H1 (cell line): ENCODE data around the gene LDLR. TPM values are rescaled to one million over a fixed set of nuclear protein-coding genes. Genes with fewer than 3 reads are reported as not detected.

Source experiments
- CTCF ChIA-PET: fragments of 300-600 bp; sonication (Branson Sonifier 250); formaldehyde crosslinking; loops from one replicate; lab custom pipeline; 2021; ENCODE audit not compliant: partially characterized antibody; lab: Charles Lee
- POLR2A ChIA-PET: fragments of 300-600 bp; sonication (Branson Sonifier 250); formaldehyde crosslinking; loops from one replicate; lab custom pipeline; 2021; ENCODE audit warnings: inconsistent platforms; ENCODE audit not compliant: partially characterized antibody; lab: Charles Lee
- DNase-seq, 2 experiments: peaks; one replicate each; pipeline versions ENCODE4 v3.0.0 to v3.0.0-alpha.2; 2010 to 2022; ENCODE audit warnings: low spot score in 2 of 2, low read depth in 1 of 2, mixed read lengths in 1 of 2
- FAIRE-seq: peaks from 2 replicates; lab custom pipeline; 2011; peaks lifted over from hg19 to GRCh38; lab: Jason Lieb, UNC
- H2AFZ ChIP-seq: 2 replicates; pipeline ENCODE4 v1.8.1; 2012; ENCODE audit warnings: low read length, inconsistent platforms
- H2AK5ac ChIP-seq: 2 replicates; pipeline ENCODE4 v1.6.1; 2013; ENCODE audit warnings: low read depth, low read length
- H2BK120ac ChIP-seq: replicated peaks from 2 replicates; pipeline ENCODE3; 2013; ENCODE audit warnings: low read depth, low read length, inconsistent platforms
- H2BK12ac ChIP-seq: 2 replicates; pipeline ENCODE4 v1.6.1; 2013; ENCODE audit warnings: low read depth, low read length
- H2BK15ac ChIP-seq: 2 replicates; pipeline ENCODE4 v1.6.1; 2013; ENCODE audit warnings: low read length
- H2BK20ac ChIP-seq: 2 replicates; pipeline ENCODE4 v1.6.1; 2013; ENCODE audit warnings: low read length
- H2BK5ac ChIP-seq: 2 replicates; pipeline ENCODE4 v1.6.1; 2013; ENCODE audit warnings: low read depth, low read length
- H3K14ac ChIP-seq: 2 replicates; pipeline ENCODE4 v1.6.1; 2013; ENCODE audit warnings: inconsistent platforms; ENCODE audit not compliant: insufficient read length
- H3K18ac ChIP-seq: 2 replicates; pipeline ENCODE4 v1.6.1; 2013; ENCODE audit warnings: low read length; ENCODE audit errors: extremely low read depth
- H3K23ac ChIP-seq: 2 replicates; pipeline ENCODE4 v1.6.1; 2013; ENCODE audit warnings: inconsistent platforms; ENCODE audit not compliant: insufficient read length
- H3K23me2 ChIP-seq: 2 replicates; pipeline ENCODE4 v1.6.1; 2013; ENCODE audit warnings: low read depth, low read length
- H3K27ac ChIP-seq: 2 replicates; pipeline ENCODE4 v1.6.1; 2011; ENCODE audit warnings: low read depth, low read length, inconsistent platforms
- H3K27me3 ChIP-seq, 4 experiments: replicated peaks in 1 of 4; 1 replicate in 1 of 4; 2 replicates in 3 of 4; pipeline versions ENCODE4 v1.6.1 to v1.8.1; 2011 to 2013; ENCODE audit warnings: low read length in 3 of 4, mild to moderate bottlenecking in 3 of 4, inconsistent platforms in 2 of 4, mixed read lengths in 2 of 4, moderate library complexity in 1 of 4; ENCODE audit not compliant: control insufficient read depth in 3 of 4, insufficient read depth in 3 of 4; ENCODE audit errors: extremely low read depth in 1 of 4
- H3K36me3 ChIP-seq, 4 experiments: 2 replicates each; pipeline versions ENCODE4 v1.6.1 to v1.8.1; 2011 to 2013; ENCODE audit warnings: mild to moderate bottlenecking in 4 of 4, low read length in 3 of 4, moderate library complexity in 2 of 4, control low read depth in 1 of 4, inconsistent platforms in 1 of 4; ENCODE audit not compliant: insufficient read depth in 4 of 4, control insufficient read depth in 2 of 4
- H3K4ac ChIP-seq: replicated peaks from 2 replicates; pipeline ENCODE3; 2013; ENCODE audit warnings: low read length, low read depth, mixed read lengths, inconsistent platforms; ENCODE audit not compliant: insufficient read length
- H3K4me1 ChIP-seq, 4 experiments: replicated peaks in 1 of 4; 1 replicate in 1 of 4; 2 replicates in 3 of 4; pipeline versions ENCODE4 v1.6.1 to v1.8.1; 2011 to 2013; ENCODE audit warnings: low read length in 3 of 4, inconsistent platforms in 2 of 4, mixed read lengths in 1 of 4; ENCODE audit not compliant: insufficient read depth in 4 of 4, control insufficient read depth in 3 of 4
- H3K4me2 ChIP-seq, 2 experiments: 2 replicates each; pipeline versions ENCODE4 v1.6.1 to v1.8.1; 2011 to 2013; ENCODE audit warnings: low read depth in 2 of 2, low read length in 2 of 2, control low read depth in 1 of 2, inconsistent platforms in 1 of 2, mild to moderate bottlenecking in 1 of 2; ENCODE audit not compliant: insufficient read depth in 1 of 2
- H3K4me3 ChIP-seq, 4 experiments: fragments of 200-600, 300-600 bp in 1 of 4; sonication (generic), shearing (Covaris generic), sonication (Bioruptor Twin) in 1 of 4; 2 replicates each; pipeline versions ENCODE4 v1.5.1 to v1.8.1; 2011 to 2016; ENCODE audit warnings: low read length in 4 of 4, low read depth in 3 of 4, control low read depth in 2 of 4, inconsistent platforms in 2 of 4, mild to moderate bottlenecking in 2 of 4, mixed read lengths in 1 of 4, moderate library complexity in 1 of 4; ENCODE audit not compliant: insufficient read depth in 2 of 4; ENCODE audit errors: extremely low read depth in 1 of 4
- H3K56ac ChIP-seq: replicated peaks from 2 replicates; pipeline ENCODE3; 2013; ENCODE audit warnings: low read depth, mild to moderate bottlenecking, mixed read lengths, low read length, inconsistent platforms; ENCODE audit not compliant: insufficient read length
- H3K79me1 ChIP-seq: 2 replicates; pipeline ENCODE4 v1.6.1; 2013; ENCODE audit warnings: low read depth, low read length, control low read depth
- H3K79me2 ChIP-seq, 2 experiments: 2 replicates each; pipeline versions ENCODE4 v1.6.1 to v1.8.1; 2012 to 2013; ENCODE audit warnings: low read length in 2 of 2, mild to moderate bottlenecking in 2 of 2, inconsistent platforms in 1 of 2; ENCODE audit not compliant: insufficient read depth in 2 of 2, control insufficient read depth in 1 of 2
- H3K9ac ChIP-seq, 4 experiments: replicated peaks in 1 of 4; 1 replicate in 1 of 4; 2 replicates in 3 of 4; pipeline versions ENCODE4 v1.6.1 to v1.8.1; 2011 to 2013; ENCODE audit warnings: low read depth in 3 of 4, low read length in 3 of 4, control low read depth in 2 of 4, mild to moderate bottlenecking in 2 of 4, moderate library complexity in 2 of 4, inconsistent platforms in 1 of 4; ENCODE audit errors: extremely low read depth in 1 of 4
- H3K9me3 ChIP-seq, 2 experiments: 2 replicates each; pipeline versions ENCODE4 v1.6.1 to v1.8.1; 2012 to 2013; ENCODE audit warnings: mild to moderate bottlenecking in 2 of 2, moderate library complexity in 2 of 2, control low read depth in 1 of 2, inconsistent platforms in 1 of 2, low read depth in 1 of 2, low read length in 1 of 2, mixed read lengths in 1 of 2; ENCODE audit not compliant: insufficient read depth in 2 of 2
- H4K20me1 ChIP-seq, 2 experiments: replicated peaks in 1 of 2; 2 replicates each; pipeline versions ENCODE3 to v1.8.1; 2011 to 2013; ENCODE audit warnings: inconsistent platforms in 2 of 2, low read length in 2 of 2, mild to moderate bottlenecking in 1 of 2; ENCODE audit not compliant: insufficient read depth in 2 of 2, control insufficient read depth in 1 of 2
- H4K5ac ChIP-seq: 2 replicates; pipeline ENCODE4 v1.6.1; 2013; ENCODE audit warnings: low read length, low read depth, mixed read lengths, inconsistent platforms; ENCODE audit not compliant: insufficient read length
- H4K8ac ChIP-seq: 2 replicates; pipeline ENCODE4 v1.8.0; 2013; ENCODE audit warnings: mild to moderate bottlenecking, moderate library complexity, low read length, inconsistent platforms; ENCODE audit not compliant: insufficient read depth; ENCODE audit errors: extremely low read depth
- H4K91ac ChIP-seq: replicated peaks from 2 replicates; pipeline ENCODE3; 2013; ENCODE audit warnings: low read length, mixed read lengths, inconsistent platforms; ENCODE audit not compliant: insufficient read length
- EZH2 ChIP-seq: fragments of 200-600 bp; sonication (generic); IDR thresholded peaks from 2 replicates; pipeline ENCODE4 v1.7.1; 2012; ENCODE audit warnings: low read depth, mild to moderate bottlenecking, moderate library complexity, low read length, inconsistent platforms; ENCODE audit not compliant: severe bottlenecking
- KDM4A ChIP-seq: IDR thresholded peaks from one replicate; pipeline ENCODE4 v1.7.1; 2012; ENCODE audit warnings: low read depth, mild to moderate bottlenecking, moderate library complexity, low read length, inconsistent platforms; ENCODE audit not compliant: severe bottlenecking
- TEAD4 ChIP-seq: IDR thresholded peaks from 2 replicates; pipeline ENCODE4 v1.6.1; 2012; ENCODE audit warnings: low read depth, low read length, inconsistent platforms, mixed read lengths
- WGBS, 2 experiments: shearing (Covaris generic) in 1 of 2; methylation state at CpG; one replicate each; pipeline versions ENCODE4 v1.1.6 to v1.1.7; 2013 to 2015; ENCODE audit warnings: low lambda C conversion rate in 2 of 2, mixed read lengths in 2 of 2, inconsistent platforms in 1 of 2, low coverage in 1 of 2, missing lambda C conversion rate in 1 of 2; ENCODE audit not compliant: insufficient replicate concordance in 2 of 2, insufficient coverage in 1 of 2, insufficient read length in 1 of 2; ENCODE audit errors: extremely low coverage in 1 of 2, missing lambda C conversion rate in 1 of 2; 5-methylcytosine and 5-hydroxymethylcytosine counted together
- polyA plus RNA-seq, 7 experiments: library from polyadenylated mRNA; depleted of rRNA in 3 of 7; stranded (reverse) in 5 of 7; unstranded in 2 of 7; fragments of >200 nt in 5 of 7; fragments of 200-250 nt in 2 of 7; gene quantifications; 1 replicate in 5 of 7; 2 replicates in 1 of 7; 4 replicates in 1 of 7; pipeline versions ENCODE4 v1.2.1 to v1.2.3, GENCODE V29; 2011 to 2013; ENCODE audit warnings: missing spikeins in 2 of 7, mixed read lengths in 2 of 7
- total RNA-seq: library from RNA; stranded (reverse); fragmentation: NEBNext Ultra II Directional; extraction: Animal tissue kit (Norgen Biotek cat#: 25700); gene quantifications from 2 replicates; pipeline ENCODE4 v1.2.1, GENCODE V29; 2021

Gene LDLR
- total and polyA plus RNA-seq, 2 of the 8 experiments (the other 6 are each of a cell fraction or from before 2014, with no cell fraction given): 70.1 to 118 TPM

DNA sequence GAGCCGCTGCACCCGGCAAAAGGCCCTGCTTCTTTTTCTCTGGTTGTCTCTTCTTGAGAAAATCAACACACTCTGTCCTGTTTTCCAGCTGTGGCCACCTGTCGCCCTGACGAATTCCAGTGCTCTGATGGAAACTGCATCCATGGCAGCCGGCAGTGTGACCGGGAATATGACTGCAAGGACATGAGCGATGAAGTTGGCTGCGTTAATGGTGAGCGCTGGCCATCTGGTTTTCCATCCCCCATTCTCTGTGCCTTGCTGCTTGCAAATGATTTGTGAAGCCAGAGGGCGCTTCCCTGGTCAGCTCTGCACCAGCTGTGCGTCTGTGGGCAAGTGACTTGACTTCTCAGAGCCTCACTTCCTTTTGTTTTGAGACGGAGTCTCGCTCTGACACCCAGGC is 17.2 kb downstream of the LDLR start:
- H3K14ac ChIP-seq: no peak overlapping the region
- peaks cover 8 to 26% of the 10 kb centered on the region in 2 experiments for H4K20me1 ChIP-seq
- no peaks in the 10 kb centered on the region for H3K23me2 ChIP-seq
- DNase-seq (no peak), FAIRE-seq (no peak)
- no peak for TF ChIP-seq KDM4A
- TF ChIP-seq EZH2: no peak
- TF ChIP-seq TEAD4: no peak
- peaks cover 0 to 3% (median 0%) of the 10 kb centered on the region in 4 experiments; a peak in 1 of 7 replicates for H3K4me1 ChIP-seq
- ChIA-PET CTCF (interaction anchor here (4.2 kb wide), 1 partner anchor 20 kb away, joined by 13 read pairs; no protein-coding TSS in a partner anchor), POLR2A (no interaction called here)
- H4K8ac ChIP-seq: no peak overlapping the region
- peaks cover 4% of the 10 kb centered on the region; the same call in 1 of the 2 replicates for H3K79me1 ChIP-seq
- H3K23ac ChIP-seq: no peak overlapping the region
- no peaks in the 10 kb centered on the region for H3K27me3 ChIP-seq
- no peaks in the 10 kb centered on the region for H3K9me3 ChIP-seq
- no peak overlapping the region for H2BK12ac ChIP-seq
- H3K27ac ChIP-seq: no peak overlapping the region
- no peak overlapping the region for H3K4me2 ChIP-seq
- H2AFZ ChIP-seq: no peak overlapping the region
- peaks cover 0 to 12% of the 10 kb centered on the region in 2 experiments; a peak in 3 of 4 replicates for H3K79me2 ChIP-seq
- no peak overlapping the region for H4K91ac ChIP-seq
- no peak overlapping the region for H3K4ac ChIP-seq
- no peak overlapping the region for H2BK15ac ChIP-seq
- no peak overlapping the region for H2AK5ac ChIP-seq
- 98% methylated on average over 13 of the region's 13 CpGs; no CpG with 5 or more reads in 1 of the 2 experiments for WGBS, 2 experiments
- no peak overlapping the region for H2BK120ac ChIP-seq
- no peak overlapping the region for H3K18ac ChIP-seq
- H2BK5ac ChIP-seq: no peak overlapping the region
- no peak overlapping the region for H4K5ac ChIP-seq
- H3K4me3 ChIP-seq: no peak overlapping the region
- H3K56ac ChIP-seq: no peak overlapping the region
- H2BK20ac ChIP-seq: no peak overlapping the region
- no peak overlapping the region for H3K9ac ChIP-seq
- H3K36me3 ChIP-seq: peaks cover 51 to 95% (median 79%) of the 10 kb centered on the region in 4 experiments
